NCI-H2227 (cell line): Measurements from ENCODE around the gene ADGRB2.

ENCODE experiments used
- DNase-seq: peaks from one replicate; lab custom pipeline; 2025; ENCODE audit not compliant: unreplicated experiment; lab: John Stamatoyannopoulos, UW

ADGRB2 gene

GRCh38 chr1:31703431-31704270, 60.5 kb downstream of the ADGRB2 start, which contains the start of gene COL16A1:
Gene COL16A1, minus strand, starts transcription at chr1:31704017. Its CDS starts 1,824 bp downstream, at chr1:31702193.
- no peak for DNase-seq

- no peak for DNase-seq
These were observed 61.2 kb downstream of the ADGRB2 start for GRCh38 chr1:31702836-31703404.

- DNase-seq: peak; percentile 75
These were observed 62.9 kb downstream of the ADGRB2 start for GRCh38 chr1:31701091-31701736.

GRCh38 chr1:31700468-31701090, 63.6 kb downstream of the ADGRB2 start:
- DNase-seq: no peak

DNA sequence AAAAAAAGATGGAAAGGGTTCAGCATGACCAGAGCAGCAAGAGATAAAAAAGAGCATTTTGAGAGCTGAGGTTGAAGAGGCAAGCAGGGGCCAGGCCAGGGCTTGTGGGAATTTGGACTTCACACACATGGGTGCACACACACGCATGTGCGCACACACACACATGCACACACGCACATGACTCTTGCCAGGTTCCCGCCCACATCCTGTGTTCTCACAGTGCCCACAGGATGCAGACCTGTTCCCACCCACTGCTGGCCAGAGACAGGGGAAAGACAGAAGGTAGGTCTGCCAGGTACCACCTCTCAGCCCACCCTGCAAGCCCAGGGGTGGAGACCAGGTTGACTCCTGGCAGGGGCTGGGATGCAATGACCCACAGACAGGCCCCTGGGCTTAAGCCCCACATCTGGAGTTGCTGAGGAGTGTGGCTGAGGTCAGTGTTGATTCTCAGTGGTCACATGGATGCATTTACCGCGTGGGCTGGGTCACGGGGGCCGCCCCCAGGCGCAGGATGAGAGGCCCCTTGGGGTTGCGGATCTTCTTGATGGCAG, 64.7 kb downstream of the ADGRB2 start:
- DNase-seq: no peak

DNA sequence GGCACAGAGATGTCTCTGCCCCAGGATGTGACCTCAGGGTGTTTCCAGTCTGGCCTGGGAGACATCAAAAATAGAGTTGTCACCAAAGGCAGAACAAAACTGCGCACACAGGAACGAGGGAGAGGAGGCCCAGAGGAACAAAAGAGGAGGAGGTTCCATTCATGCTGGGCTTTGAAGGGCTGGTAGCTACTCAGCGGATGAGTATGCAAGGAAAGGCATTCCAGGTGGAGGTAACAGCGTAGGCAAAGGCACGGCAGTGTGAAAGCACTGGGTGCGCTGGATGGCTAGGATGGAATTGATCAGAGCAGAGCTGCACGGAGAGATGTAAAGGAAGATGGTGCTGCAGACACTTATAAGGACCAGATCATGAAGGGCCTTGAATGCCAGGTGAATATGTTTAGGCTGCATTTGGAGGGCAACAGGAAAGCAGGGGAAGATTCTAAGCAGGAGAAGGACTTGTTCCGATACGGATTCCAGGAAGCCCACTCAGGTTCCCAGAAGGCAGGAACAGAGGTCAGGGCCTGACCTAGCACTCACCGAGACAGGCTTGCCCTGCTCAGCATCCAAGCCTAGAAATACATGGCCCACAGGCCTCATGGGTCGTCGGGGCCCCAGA, 66.7 kb downstream of the ADGRB2 start:
- no peak for DNase-seq

- DNase-seq: no peak
These were observed 67.9 kb downstream of the ADGRB2 start for GRCh38 chr1:31696242-31696641.

DNA sequence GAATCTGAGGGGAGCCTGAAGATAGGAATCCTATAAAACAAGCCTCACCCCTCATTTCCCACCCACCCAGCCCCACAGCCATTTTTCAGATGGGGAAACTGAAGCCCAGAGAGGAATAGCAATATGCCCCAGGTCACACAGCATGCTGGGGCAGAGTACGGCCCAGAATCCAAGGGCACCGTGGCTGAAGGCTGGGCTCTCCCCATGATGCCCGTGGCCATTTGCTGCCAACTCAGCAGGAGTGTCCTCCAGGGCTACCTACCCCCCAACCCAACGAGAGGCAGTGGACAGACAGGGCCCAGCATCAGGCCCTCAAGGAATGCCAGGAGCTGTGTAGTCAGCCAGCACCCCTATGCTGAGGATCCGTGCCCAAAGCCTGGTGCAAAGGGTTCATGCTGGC, 68.8 kb downstream of the ADGRB2 start:
- DNase-seq: no peak

DNA sequence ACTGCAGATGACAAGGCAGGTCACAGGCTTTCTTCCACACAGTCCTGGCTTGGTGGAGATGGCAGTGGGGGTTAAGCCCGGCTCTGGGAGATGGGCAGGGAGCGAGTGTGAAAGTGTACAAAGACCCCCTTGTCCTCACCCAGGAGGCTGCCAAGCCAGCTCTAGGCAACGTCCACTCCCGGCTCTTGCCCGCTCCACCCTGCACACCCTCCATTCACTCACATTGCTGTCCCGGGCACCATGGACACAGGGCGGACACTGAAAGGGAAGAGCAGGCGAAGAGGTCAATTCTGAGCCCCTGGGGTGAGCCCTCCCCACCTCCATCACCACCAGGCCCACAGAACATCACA, 69.2 kb downstream of the ADGRB2 start:
- no peak for DNase-seq

- peak; percentile 24 for DNase-seq
These were observed 69.8 kb downstream of the ADGRB2 start for GRCh38 chr1:31694069-31694963.

DNA sequence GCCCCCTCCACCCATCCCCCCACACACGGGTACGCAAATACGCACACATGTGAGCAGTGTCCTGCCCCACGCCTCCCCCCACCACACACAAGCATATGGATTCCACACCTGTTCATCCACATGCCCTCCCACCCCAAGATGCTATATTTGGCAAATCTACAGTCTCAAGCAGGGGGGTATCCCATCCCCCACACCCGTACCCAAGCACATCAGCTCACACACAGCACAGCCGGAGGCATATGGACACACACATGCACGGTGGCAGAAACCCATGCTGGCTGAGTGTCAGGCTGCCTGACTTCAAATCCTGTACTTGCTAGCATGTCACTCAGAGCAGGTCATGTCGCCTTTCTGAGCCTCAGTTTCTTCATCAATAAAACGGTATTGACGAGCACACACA, 70.9 kb downstream of the ADGRB2 start:
- DNase-seq: no peak

DNA sequence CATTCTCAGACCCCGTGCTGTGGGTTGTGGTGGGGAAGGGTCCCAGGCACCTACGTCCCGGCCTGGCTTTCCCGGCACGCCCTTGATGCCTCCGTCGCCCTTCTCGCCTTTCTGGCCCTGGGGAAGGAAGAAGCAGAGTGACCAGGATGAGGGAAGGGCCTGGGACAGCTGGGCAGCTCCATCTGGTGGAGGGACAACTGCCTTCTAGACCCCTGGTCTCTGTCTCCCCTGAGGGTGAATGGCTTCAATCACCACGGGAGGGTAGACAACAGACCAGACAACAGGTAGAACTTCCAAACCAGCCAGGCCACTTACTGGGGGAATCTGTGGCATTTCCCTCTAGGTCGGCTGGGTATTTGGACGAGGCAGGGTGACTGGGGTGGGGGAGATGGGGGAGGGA, 72.2 kb downstream of the ADGRB2 start:
- no peak for DNase-seq

GRCh38 chr1:31691446-31691845, 72.7 kb downstream of the ADGRB2 start:
- no peak for DNase-seq

DNA sequence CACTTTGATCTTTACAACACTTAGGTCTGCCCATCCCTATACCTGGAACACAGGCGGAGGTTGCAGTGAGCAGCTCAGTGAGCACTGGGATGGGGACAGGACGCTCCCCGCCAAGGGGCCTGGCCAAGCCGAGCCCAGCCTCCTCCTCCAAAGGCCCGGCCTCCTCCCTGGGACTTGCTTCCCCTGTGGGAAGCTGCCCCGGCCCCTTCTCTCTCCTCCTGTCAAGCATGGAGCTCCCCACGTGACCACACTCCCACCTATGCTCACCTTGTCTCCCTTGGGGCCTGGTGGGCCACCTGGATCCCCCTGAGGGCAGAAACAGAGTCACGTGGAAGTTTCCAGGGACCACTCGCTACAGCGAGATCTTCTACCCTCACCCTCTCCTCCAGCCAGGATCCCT, 73.2 kb downstream of the ADGRB2 start:
- DNase-seq: no peak

DNA sequence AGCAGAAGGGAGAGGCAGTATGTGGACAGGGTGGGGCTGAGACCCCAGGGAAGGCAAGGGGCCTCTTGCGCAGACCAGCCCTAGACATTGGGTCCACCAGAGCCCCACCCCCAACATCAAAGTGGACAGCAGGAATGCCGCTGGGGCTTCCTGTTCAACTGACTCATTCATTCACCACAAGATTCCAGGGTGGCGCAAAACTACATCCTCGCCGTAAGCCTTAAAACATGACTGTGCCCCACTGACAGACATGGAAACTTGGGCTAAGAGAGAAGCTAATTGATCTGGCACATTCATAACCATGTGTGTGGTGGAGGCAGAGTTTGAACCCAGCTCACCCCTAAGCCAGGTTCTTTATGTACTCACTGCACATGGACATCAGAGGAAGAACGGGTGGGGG, 74.3 kb downstream of the ADGRB2 start:
- no peak for DNase-seq

- DNase-seq: no peak
These were observed 74.8 kb downstream of the ADGRB2 start for GRCh38 chr1:31689379-31689778.

DNA sequence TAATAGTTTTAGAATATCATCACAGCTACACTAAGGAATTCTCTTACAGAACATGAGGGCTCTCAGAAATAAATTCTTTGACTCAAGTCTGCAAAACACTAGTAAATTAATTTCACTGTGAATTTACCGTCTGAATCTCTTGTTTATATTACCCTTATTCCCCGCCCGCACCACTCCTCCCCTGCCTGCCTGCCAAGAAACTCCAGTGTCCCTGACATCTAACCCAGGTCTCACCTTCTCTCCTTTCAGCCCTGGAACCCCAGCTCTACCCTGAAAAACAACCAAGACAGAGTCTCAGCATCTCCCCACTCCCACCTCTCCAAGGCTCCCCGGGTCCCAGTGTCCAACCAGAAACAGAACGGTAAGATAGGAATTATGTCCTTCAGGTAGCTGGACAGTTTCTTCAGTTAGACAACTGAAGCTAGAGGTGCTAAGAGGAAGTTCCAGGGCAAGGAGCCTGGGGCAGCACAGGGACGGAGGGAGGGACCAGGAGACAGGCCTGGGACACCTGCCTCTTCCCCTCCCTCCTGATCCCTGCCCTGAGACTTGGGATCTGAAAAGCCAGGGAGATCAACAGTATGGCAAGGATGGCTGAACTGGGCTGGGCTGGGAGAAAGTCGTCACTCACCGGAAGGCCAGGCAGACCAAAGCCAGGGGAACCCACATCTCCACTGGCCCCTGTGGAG, 75.8 kb downstream of the ADGRB2 start:
- DNase-seq: no peak

DNA sequence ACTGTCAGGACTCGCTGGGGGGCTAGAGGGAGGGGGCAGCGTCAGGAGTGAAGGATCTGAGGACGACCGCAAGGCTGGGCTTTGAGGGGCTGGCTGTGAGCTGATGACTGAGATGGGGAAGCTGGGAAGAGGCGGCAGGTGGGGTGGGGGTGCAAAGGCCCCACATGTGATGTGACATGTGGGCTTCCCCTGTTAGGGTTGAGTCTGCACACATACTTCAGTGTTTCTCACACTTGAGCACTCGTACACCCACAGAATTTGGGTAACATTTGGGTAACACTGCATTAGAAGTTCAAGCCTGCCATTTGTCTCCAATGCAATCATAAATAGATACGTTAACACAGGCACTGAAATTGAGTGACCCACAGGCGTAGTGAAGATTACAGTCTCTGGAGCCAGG, 76.5 kb downstream of the ADGRB2 start:
- no peak for DNase-seq

- DNase-seq: no peak
These were observed 78.3 kb downstream of the ADGRB2 start for GRCh38 chr1:31685795-31686194.
